Psoas muscle (tissue), 8 donors: ENCODE results near the gene CSHL1. TPM values are rescaled to one million over a fixed set of nuclear protein-coding genes. Genes with fewer than 3 reads are reported as not detected.
"Not testable (repeated sequence)": the region's sequence is repeated elsewhere in the genome, so short reads cannot be mapped to it uniquely, and the experiment has no call there.

ENCODE experiments used
- ATAC-seq, 4 donors: fragments of 200-7000 bp; cut with Tn5 transposase; one replicate each; pipeline ENCODE4 v1.9.1; 2020; ENCODE audit warnings: moderate library complexity in 3 of 4, mild to moderate bottlenecking in 2 of 4
- DNase-seq, 2 donors: peaks; one replicate each; pipeline ENCODE4 v3.0.0-alpha.2; 2020
- H3K27ac ChIP-seq: fragments of 200-600 bp; one replicate; pipeline ENCODE4 v1.8.0; 2022
- H3K27me3 ChIP-seq, 3 donors: fragments of 200-600 bp in 1 of 3; one replicate each; pipeline versions ENCODE4 v1.6.1 to v1.8.0; 2013 to 2022; ENCODE audit warnings: low read length in 2 of 3, mild to moderate bottlenecking in 2 of 3, moderate library complexity in 1 of 3; ENCODE audit not compliant: insufficient read depth in 3 of 3
- H3K36me3 ChIP-seq, 2 donors: fragments of 200-600 bp in 1 of 2; one replicate each; pipeline versions ENCODE4 v1.6.1 to v1.8.0; 2013 to 2022; ENCODE audit warnings: low read depth in 1 of 2, mild to moderate bottlenecking in 1 of 2, moderate library complexity in 1 of 2; ENCODE audit not compliant: insufficient read depth in 1 of 2
- H3K4me1 ChIP-seq: fragments of 200-600 bp; one replicate; pipeline ENCODE4 v1.8.0; 2022
- H3K4me3 ChIP-seq: fragments of 200-600 bp; one replicate; pipeline ENCODE4 v1.8.0; 2022; ENCODE audit warnings: mild to moderate bottlenecking
- H3K9me3 ChIP-seq: fragments of 200-600 bp; one replicate; pipeline ENCODE4 v1.8.0; 2022
- CTCF ChIP-seq: fragments of 200-600 bp; IDR thresholded peaks from one replicate; pipeline ENCODE4 v1.8.0; 2022; ENCODE audit warnings: antibody characterized with exemption
- WGBS, 3 donors: extraction: QIAGEN DNeasy Blood & Tissue Kit; methylation state at CpG; one replicate each; pipeline versions ENCODE4 v1.1.6 to v1.1.7; 2013; 5-methylcytosine and 5-hydroxymethylcytosine counted together
- intact Hi-C, 2 donors: fragments of 100-400 bp; cut with DNase I; formaldehyde crosslinking; loops; one replicate each; pipeline versions ENCODE4 v1.11.0 to v1.14.2; 2022
- polyA plus RNA-seq, 3 donors: library from polyadenylated mRNA; stranded (reverse); fragments of 200-250 nt; gene quantifications; one replicate each; pipeline ENCODE4 v1.2.3, GENCODE V29; 2013
- total RNA-seq, 4 donors: library from RNA; stranded (reverse); fragmentation: NEBNext Ultra II Directional in 2 of 4; extraction: Animal tissue kit (Norgen Biotek cat#: 25700) in 2 of 4; gene quantifications; one replicate each; pipeline versions ENCODE4 v1.2.1 to v1.2.4, GENCODE V29; 2021 to 2023
- donor health status: healthy with polysubstance abuse.
- donor health status: DM: no; HTN: no; CAD: no; lungs with moderate emphysema.
- donor health status: Bipolar disorder and iron deficiency.
- donor health status: healthy.
- donor health status: DM: yes; HTN: yes; CAD: no.
- donor health status: DM: no; HTN: no; CAD: no.
- donor health status: DM: no; HTN: no; CAD: no.
- donor health status: DM: yes; HTN: yes; CAD: no.

The CSHL1 gene
- total and polyA plus RNA-seq, 7 donors: not detected

- not testable (repeated sequence) for DNase-seq, H3K9me3 ChIP-seq, H3K27ac ChIP-seq, H3K4me3 ChIP-seq, H3K27me3 ChIP-seq, H3K4me1 ChIP-seq, H3K36me3 ChIP-seq
- TF ChIP-seq CTCF: peak; percentile 42
- intact Hi-C loops: loop anchor here in 1 of 2 donors (5.0 kb wide), 1 partner anchor 234 kb away; no protein-coding TSS in a partner anchor
- 31 to 40% (median 38%) methylated on average over 5 of the region's 5 CpGs for WGBS, 3 donors
- peak in 3 of 4 donors; percentile 24 to 56 (median 36) for ATAC-seq
Measured at GRCh38 chr17:63903787-63904201, 7.3 kb downstream of the CSHL1 start.

GRCh38 chr17:63901971-63902370 is 9.1 kb downstream of the CSHL1 start:
- WGBS, 3 donors: 47 to 60% (median 53%) methylated on average over 2 of the region's 2 CpGs
- not testable (repeated sequence) for DNase-seq, ATAC-seq, H3K4me3 ChIP-seq, H3K4me1 ChIP-seq, H3K27ac ChIP-seq, H3K27me3 ChIP-seq, H3K9me3 ChIP-seq, H3K36me3 ChIP-seq
- intact Hi-C loops: loop anchor here in 1 of 2 donors (5.0 kb wide), 1 partner anchor 235 kb away; no protein-coding TSS in a partner anchor

GRCh38 chr17:63898899-63899798 is 11.9 kb downstream of the CSHL1 start:
- H3K9me3 ChIP-seq, ATAC-seq, H3K36me3 ChIP-seq, H3K4me3 ChIP-seq, H3K27me3 ChIP-seq, DNase-seq, intact Hi-C loops, H3K4me1 ChIP-seq, H3K27ac ChIP-seq: not testable (repeated sequence)
- 86 to 95% (median 90%) methylated on average over 6 of the region's 6 CpGs for WGBS, 3 donors

GRCh38 chr17:63896524-63897354 is 14.3 kb downstream of the CSHL1 start, which contains the start of gene CSH1:
Gene CSH1 (minus strand): TSS chr17:63896574. CDS start chr17:63896511, 63 bp downstream.
- ATAC-seq, H3K36me3 ChIP-seq, DNase-seq, H3K27me3 ChIP-seq, H3K4me3 ChIP-seq, H3K9me3 ChIP-seq, H3K4me1 ChIP-seq, H3K27ac ChIP-seq, intact Hi-C loops: not testable (repeated sequence)
- 84 to 87% (median 87%) methylated on average over 8 to 9 of the region's 14 CpGs for WGBS, 3 donors

GRCh38 chr17:63894821-63895220 is 16.2 kb downstream of the CSHL1 start:
- ATAC-seq, DNase-seq, H3K4me3 ChIP-seq, H3K4me1 ChIP-seq, H3K27ac ChIP-seq, H3K36me3 ChIP-seq, H3K27me3 ChIP-seq, intact Hi-C loops, H3K9me3 ChIP-seq: not testable (repeated sequence)
- WGBS, 3 donors: 91 to 95% (median 94%) methylated on average over 4 to 10 of the region's 10 CpGs

- ATAC-seq, H3K27me3 ChIP-seq, DNase-seq, intact Hi-C loops, H3K4me1 ChIP-seq, H3K27ac ChIP-seq, H3K4me3 ChIP-seq, H3K36me3 ChIP-seq, H3K9me3 ChIP-seq: not testable (repeated sequence)
- WGBS, 3 donors: 56 to 64% (median 62%) methylated on average over 3 of the region's 3 CpGs
Measured at GRCh38 chr17:63894021-63894420, 17.0 kb downstream of the CSHL1 start.

GRCh38 chr17:63892316-63893037 is 18.6 kb downstream of the CSHL1 start:
- intact Hi-C loops, DNase-seq: not testable (repeated sequence)

More at GRCh38 chr17:63892316-63893037, 18.6 kb downstream of the CSHL1 start:
- H3K27ac ChIP-seq, H3K4me1 ChIP-seq, H3K9me3 ChIP-seq, H3K36me3 ChIP-seq, H3K27me3 ChIP-seq, ATAC-seq, H3K4me3 ChIP-seq: not testable (repeated sequence)
- 54 to 59% (median 55%) methylated on average over 11 of the region's 11 CpGs for WGBS, 3 donors
